Large intestine (tissue), 3 donors: Measurements from ENCODE around the gene BUD31. TPM values are rescaled to one million over a fixed set of nuclear protein-coding genes. Genes with fewer than 3 reads are reported as not detected.
"Not testable (repeated sequence)": the region's sequence is repeated elsewhere in the genome, so short reads cannot be mapped to it uniquely, and the experiment has no call there.

ENCODE experiments used
- DNase-seq, 2 donors: peaks; one replicate each; pipeline versions ENCODE4 v3.0.0 to v3.0.0-alpha.2; 2013
- H3K27ac ChIP-seq: one replicate; pipeline ENCODE4 v1.5.1; 2013; ENCODE audit warnings: low read length
- H3K27me3 ChIP-seq: 2 replicates; pipeline ENCODE4 v1.6.1; 2013; ENCODE audit warnings: low read length; ENCODE audit not compliant: control insufficient read depth, insufficient read depth
- H3K36me3 ChIP-seq: 2 replicates; pipeline ENCODE4 v1.6.1; 2013; ENCODE audit warnings: low read length; ENCODE audit not compliant: control insufficient read depth, insufficient read depth
- H3K4me1 ChIP-seq: one replicate; pipeline ENCODE4 v1.6.1; 2013; ENCODE audit warnings: low read length; ENCODE audit not compliant: control insufficient read depth, insufficient read depth
- H3K4me3 ChIP-seq: one replicate; pipeline ENCODE4 v1.5.1; 2013; ENCODE audit warnings: low read length
- H3K9me3 ChIP-seq: one replicate; pipeline ENCODE4 v1.6.1; 2013; ENCODE audit warnings: mild to moderate bottlenecking, low read depth, low read length, moderate library complexity; ENCODE audit not compliant: control insufficient read depth
- WGBS: methylation state at CpG from one replicate; pipeline ENCODE4 v1.1.5; 2013; ENCODE audit warnings: low lambda C conversion rate; ENCODE audit not compliant: insufficient coverage; 5-methylcytosine and 5-hydroxymethylcytosine counted together
- polyA plus RNA-seq: library from polyadenylated mRNA; unstranded; fragments of 120-200 nt; gene quantifications from one replicate; pipeline ENCODE4 v1.2.1, GENCODE V29; 2013

Gene BUD31
- polyA plus RNA-seq, 1 donor = 72.8 TPM

DNA sequence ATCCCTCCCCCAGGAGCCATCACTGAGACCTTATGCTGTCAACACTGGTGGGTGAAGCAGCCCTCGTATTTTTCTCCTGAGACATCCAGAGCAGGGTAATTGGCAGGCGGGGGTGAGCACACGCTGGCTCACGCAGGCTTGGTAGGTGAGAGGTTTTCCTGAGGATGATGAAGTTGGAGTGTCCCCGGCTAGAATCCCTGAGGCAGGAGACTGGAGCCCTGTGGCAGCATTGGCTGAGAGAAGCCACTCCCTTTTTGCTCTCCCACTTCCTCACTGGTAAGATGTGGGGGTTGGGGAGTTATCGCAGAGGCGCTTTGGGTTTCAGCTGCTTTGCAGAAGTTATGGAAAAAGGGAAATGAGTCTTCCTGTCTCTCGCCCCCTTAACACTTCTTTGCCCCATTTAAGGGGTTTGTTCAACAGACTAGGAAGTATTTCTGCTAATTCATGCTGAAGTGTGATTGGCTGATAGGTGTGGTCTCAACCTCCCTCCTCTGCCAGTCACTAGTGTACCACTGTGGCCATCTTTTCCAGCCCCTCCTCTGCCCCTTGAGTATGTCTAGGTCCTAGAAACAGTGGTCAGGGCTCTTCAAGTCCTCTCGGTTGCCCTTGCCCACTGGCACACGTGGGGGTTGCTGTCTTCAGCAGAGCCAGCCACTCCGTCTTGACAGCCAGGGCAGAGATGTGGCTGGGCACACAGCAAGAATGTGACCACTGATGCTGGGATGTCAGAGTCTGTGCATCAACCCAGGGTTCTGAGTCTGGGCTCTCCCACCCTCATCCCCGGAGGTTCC, 28.5 kb upstream of the BUD31 start:
- Histone ChIP-seq H3K4me3 (no peak overlapping the region), H3K36me3 (peaks cover 6% of the 10 kb centered on the region), H3K9me3 (no peaks in the 10 kb centered on the region), H3K27ac (no peak overlapping the region), H3K27me3 (no peaks in the 10 kb centered on the region), H3K4me1 (peaks cover 11% of the 10 kb centered on the region)
- DNase-seq = no peak
- no CpG with 5 or more reads among the region's 12 CpGs for WGBS

DNA sequence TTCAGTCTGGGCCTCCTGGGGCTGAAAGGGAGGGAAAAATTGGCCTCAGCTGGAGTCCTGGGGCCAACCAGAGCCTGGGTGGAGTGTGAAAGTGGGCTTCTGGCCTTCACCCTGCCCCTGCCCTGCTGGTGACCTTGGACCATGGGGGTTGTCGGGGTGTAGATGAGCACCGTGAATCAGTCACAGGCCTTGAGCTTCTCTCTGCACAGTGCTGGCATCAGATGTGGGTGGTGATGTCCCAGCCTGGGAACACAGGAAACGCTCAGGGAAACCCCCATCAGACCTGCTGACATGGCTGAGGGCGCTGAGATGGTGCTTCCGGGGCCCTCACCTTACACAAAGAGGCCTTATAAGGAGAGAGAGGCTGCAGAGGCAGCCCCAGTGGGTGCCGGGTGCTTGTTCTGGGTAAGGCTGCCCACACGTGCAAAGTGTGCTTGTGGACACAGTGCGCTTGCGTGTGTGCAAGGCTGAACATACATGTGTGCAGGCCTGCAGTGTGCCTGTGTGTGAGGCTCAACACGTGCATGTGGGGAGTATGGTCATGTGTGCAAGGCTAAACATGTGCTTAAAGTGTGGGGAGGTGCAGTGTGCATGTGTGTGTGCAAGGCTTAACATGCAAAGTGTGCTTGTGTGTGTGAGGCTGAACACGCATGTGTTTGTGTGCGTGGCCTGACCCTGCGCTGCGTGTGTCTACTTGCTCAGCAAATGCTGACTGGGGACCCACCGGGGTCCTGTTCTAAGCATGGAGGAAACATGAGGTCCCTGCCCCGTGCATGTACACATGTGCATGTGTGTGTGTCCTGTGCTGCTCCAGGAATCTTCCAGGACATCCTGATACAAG, 27.7 kb upstream of the BUD31 start:
- H3K27me3 ChIP-seq = no peaks in the 10 kb centered on the region
- H3K4me1 ChIP-seq = peaks cover 6% of the 10 kb centered on the region
- peaks cover 6% of the 10 kb centered on the region for H3K36me3 ChIP-seq
- WGBS = no CpG with 5 or more reads among the region's 16 CpGs
- no peak overlapping the region for H3K4me3 ChIP-seq
- DNase-seq = no peak
- H3K9me3 ChIP-seq = no peaks in the 10 kb centered on the region
- H3K27ac ChIP-seq = no peak overlapping the region

DNA sequence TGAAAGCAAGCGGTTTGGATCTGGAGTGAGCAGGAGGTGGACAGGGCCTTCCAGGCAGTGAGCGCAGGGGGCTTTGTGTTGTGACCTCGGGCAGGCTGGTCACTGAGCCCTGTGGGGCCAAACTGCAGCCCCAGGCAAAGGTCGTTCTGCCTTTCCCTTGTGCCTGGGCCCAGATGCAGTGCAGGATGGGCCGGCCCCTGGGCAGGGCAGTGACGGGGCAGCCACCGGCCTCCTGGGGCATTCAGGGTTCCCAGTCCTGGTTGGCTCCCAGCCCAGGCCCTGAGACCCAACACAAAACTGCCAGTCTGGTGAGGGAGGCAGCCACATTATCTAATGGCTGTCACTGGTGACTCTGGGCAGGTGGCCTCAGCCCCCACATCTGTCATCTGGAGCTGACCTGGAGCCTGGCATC, 27.1 kb upstream of the BUD31 start:
- Histone ChIP-seq H3K27me3 (no peaks in the 10 kb centered on the region), H3K36me3 (peaks cover 11% of the 10 kb centered on the region), H3K4me3 (no peak overlapping the region), H3K9me3 (no peaks in the 10 kb centered on the region), H3K27ac (no peak overlapping the region), H3K4me1 (peaks cover 4% of the 10 kb centered on the region)
- no CpG with 5 or more reads among the region's 7 CpGs for WGBS
- DNase-seq = no peak

DNA sequence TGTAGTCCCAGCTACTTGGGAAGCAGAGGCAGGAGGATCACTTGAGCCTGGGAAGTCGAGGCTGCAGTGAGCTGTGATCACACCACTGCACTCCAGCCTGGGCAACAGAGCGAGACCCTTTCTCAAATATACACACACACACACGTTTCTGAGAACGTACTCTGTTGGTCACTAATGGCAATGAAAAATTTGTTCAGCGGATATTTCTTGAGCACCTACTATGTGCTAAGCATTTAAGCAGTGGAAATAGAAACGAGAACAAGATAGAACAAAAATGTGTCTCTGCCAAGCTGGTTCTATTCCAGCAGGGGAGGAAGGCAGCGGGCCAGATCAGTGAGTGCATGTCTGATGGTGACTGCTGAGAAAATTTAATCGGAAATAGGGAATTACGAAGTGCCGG, 25.6 kb upstream of the BUD31 start:
- Histone ChIP-seq H3K27me3 (no peaks in the 10 kb centered on the region), H3K4me3 (no peak overlapping the region), H3K9me3 (no peaks in the 10 kb centered on the region), H3K4me1 (peaks cover 4% of the 10 kb centered on the region), H3K27ac (no peak overlapping the region), H3K36me3 (peaks cover 14% of the 10 kb centered on the region)
- DNase-seq = no peak
- no CpG with 5 or more reads among the region's 10 CpGs for WGBS

DNA sequence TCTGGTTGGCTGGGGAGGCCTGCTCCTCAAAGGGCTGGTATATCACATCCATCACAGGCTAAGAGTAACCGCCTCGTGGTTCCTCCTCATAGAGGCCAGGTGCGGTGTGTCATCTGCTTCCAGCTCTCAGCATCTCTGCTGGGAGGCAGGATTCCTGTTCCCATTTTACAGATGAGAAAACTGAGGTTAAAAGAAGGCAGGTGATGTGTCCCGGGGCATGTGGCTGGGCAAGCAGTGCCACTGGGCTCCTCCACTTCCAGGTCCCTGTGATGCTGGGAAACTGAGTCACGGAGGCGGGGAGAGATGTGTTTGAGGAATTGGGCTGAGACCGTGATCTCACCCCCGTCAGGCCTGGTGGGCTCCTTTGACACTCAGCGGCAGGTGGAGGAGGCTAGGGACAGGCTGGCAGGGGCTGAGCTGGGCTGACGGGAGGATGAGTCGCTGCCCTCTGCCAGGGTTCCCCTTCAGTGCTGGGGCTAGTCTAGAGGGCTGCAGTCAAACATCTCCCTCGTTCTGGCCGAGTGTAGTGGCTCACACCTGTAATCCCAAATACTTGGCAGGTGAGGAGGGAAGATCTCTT, 24.9 kb upstream of the BUD31 start:
- WGBS = no CpG with 5 or more reads among the region's 13 CpGs
- Histone ChIP-seq H3K9me3 (no peaks in the 10 kb centered on the region), H3K27me3 (no peaks in the 10 kb centered on the region), H3K4me3 (no peak overlapping the region), H3K36me3 (peaks cover 17% of the 10 kb centered on the region), H3K27ac (no peak overlapping the region), H3K4me1 (peaks cover 4% of the 10 kb centered on the region)
- DNase-seq = no peak

DNA sequence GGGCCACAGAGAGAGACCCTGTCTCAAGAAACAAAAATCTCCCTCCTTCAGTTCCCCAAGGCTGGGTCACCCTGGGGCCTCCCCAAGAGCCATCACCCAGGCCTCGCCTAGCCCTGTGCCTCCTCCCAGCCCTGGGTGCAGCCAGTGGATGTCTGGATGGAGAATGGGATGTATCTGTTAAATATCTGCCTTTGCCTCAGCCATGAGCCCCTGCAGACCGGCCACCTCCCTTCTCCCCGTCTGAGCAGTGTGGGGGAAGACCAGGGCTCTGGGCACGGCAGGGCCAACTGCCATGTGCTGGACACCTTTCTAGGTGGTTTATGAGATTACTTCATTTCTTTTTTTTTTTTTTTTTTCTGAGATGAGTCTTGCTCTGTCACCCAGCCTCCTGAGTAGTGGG, 24.2 kb upstream of the BUD31 start:
- WGBS = no CpG with 5 or more reads among the region's 4 CpGs
- DNase-seq = no peak
- no peak overlapping the region for H3K27ac ChIP-seq
- H3K4me1 ChIP-seq = peaks cover 4% of the 10 kb centered on the region
- H3K4me3 ChIP-seq = no peak overlapping the region
- H3K36me3 ChIP-seq = peaks cover 21% of the 10 kb centered on the region
- no peaks in the 10 kb centered on the region for H3K9me3 ChIP-seq
- H3K27me3 ChIP-seq = no peaks in the 10 kb centered on the region

DNA sequence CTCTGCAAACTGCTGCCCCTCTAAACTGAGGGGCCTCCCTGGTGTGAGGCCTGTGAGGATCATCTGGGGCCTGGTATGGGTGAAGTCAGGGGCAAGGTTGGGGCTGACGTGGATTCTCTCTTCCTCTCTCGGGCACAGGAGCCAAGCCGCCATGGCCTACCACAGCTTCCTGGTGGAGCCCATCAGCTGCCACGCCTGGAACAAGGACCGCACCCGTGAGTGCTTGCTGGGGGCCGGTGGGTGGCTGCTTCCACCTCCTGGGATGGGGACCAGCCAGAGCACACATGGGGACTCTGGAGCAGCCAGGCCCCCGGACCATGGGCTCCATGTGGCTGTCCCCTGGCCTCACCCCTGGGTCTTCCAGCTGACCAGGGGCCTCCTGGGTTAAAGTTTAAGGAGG, 23.2 kb upstream of the BUD31 start:
- peaks cover 30% of the 10 kb centered on the region for H3K36me3 ChIP-seq
- H3K4me1 ChIP-seq = peaks cover 2% of the 10 kb centered on the region
- WGBS = 100% methylated on average over 1 of the region's 8 CpGs
- no peak overlapping the region for H3K27ac ChIP-seq
- DNase-seq = no peak
- H3K27me3 ChIP-seq = no peaks in the 10 kb centered on the region
- no peak overlapping the region for H3K4me3 ChIP-seq
- no peaks in the 10 kb centered on the region for H3K9me3 ChIP-seq

DNA sequence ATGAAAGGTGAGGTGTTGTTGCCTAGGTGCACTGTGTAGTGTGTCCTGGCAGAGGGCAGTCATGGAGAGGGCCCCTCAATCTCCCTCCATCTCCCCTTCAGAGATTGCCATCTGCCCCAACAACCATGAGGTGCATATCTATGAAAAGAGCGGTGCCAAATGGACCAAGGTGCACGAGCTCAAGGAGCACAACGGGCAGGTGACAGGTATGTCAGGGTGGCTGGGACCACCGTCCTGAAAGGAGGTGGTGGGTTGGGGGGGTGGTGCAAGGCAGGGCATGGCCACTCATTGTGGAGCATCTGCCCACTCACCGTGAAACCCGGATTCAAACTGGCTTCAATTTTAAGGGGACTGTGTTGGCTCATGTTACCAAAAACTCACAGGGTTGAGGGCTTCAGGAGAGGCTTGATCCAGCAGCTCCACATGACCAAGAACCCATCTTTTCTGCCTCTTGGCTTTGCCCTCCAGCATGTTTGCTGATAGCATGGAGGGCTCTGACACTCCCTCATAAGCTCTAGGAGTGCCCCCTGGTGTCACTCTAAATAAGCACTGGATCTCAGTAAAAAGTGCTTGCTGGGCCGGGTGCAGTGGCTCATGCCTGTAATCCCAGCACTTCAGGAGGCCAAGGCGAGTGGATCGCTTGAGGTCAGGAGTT, 22.1 kb upstream of the BUD31 start:
- no peak overlapping the region for H3K27ac ChIP-seq
- no CpG with 5 or more reads among the region's 9 CpGs for WGBS
- H3K4me3 ChIP-seq = no peak overlapping the region
- DNase-seq = no peak
- H3K36me3 ChIP-seq = peaks cover 38% of the 10 kb centered on the region
- no peaks in the 10 kb centered on the region for H3K4me1 ChIP-seq
- no peaks in the 10 kb centered on the region for H3K27me3 ChIP-seq
- H3K9me3 ChIP-seq = no peaks in the 10 kb centered on the region

DNA sequence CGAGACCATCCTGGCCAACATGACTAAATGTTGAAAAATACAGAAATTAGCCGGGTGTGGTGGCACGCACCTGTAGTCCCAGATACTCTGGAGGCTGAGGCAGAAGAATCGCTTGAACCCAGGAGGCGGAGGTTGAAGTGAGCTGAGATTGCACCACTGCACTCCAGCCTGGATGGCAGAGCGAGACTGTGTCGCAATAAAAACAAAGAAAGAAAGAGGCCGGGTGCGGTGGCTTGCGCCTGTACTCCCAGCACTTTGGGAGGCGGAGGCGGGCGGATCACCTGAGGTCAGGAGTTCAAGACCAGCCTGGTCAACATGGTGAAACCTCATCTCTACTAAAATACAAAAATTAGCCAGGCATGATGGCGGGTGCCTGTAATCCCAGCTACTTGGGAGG, 21.5 kb upstream of the BUD31 start:
- not testable (repeated sequence) for H3K4me1 ChIP-seq, DNase-seq, H3K4me3 ChIP-seq, H3K9me3 ChIP-seq, H3K27me3 ChIP-seq, H3K27ac ChIP-seq
- WGBS = no CpG with 5 or more reads among the region's 14 CpGs
- peaks cover 38% of the 10 kb centered on the region for H3K36me3 ChIP-seq

DNA sequence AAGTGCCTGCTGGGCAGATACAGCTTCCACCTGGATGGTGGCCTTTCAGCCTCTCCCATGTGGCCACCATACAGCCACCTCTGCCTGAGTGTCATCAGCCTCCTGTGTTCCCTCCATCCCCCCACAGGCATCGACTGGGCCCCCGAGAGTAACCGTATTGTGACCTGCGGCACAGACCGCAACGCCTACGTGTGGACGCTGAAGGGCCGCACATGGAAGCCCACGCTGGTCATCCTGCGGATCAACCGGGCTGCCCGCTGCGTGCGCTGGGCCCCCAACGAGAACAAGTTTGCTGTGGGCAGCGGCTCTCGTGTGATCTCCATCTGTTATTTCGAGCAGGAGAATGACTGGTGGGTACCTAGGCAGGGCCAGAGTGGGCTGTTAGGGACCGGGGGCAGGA, 20.9 kb upstream of the BUD31 start:
- peaks cover 38% of the 10 kb centered on the region for H3K36me3 ChIP-seq
- H3K4me1 ChIP-seq = peaks cover 5% of the 10 kb centered on the region
- H3K4me3 ChIP-seq = no peak overlapping the region
- H3K9me3 ChIP-seq = no peaks in the 10 kb centered on the region
- DNase-seq = no peak
- H3K27ac ChIP-seq = no peak overlapping the region
- no peaks in the 10 kb centered on the region for H3K27me3 ChIP-seq
- no CpG with 5 or more reads among the region's 20 CpGs for WGBS
